Measurements from ENCODE around the gene CRB3.
A peak's percentile ranks its signal among the peaks of the same experiment; 100 is the strongest.

The CRB3 gene

DNA sequence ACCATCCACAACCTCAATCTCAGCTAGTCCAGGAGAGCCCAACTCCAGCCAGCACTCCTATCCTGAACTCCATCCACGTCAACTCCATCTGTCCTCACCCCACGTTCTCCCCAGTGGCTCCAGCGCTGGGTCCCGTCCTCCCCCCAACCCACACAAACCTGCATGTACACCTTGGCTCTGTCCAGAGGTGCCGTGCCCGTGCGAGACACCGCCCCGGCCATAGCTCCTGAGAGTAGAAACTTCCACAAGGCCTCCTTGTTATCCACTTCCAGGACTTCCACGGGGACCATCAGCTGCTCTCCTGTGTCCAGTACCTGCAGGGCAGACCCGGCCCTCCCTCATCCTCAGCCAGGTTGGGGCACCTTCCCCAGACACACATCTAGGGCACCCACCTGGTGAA is 32.2 kb upstream of the CRB3 start:
- DNase-seq (ENCODE audit: low spot score): no peak

DNA sequence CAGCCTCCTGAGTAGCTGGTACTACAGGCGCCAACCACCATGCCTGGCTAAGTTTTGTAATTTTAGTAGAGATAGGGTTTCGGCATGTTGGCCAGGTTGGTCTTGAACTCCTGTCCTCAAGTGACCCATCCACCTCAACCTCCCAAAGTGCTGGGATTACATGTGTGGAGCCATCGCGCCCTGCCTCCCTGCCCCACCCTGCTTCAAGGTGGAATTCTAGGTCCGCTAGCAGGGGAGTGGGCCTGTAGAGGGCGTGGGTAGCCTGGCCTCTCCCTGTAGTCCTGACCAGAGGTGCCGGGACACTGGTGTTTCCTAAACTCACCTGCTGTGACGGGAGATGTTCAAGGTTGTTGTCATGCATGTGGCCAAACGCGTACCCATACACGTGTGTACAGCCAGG is 30.9 kb upstream of the CRB3 start:
- no peak for DNase-seq (ENCODE audit: low spot score)

DNA sequence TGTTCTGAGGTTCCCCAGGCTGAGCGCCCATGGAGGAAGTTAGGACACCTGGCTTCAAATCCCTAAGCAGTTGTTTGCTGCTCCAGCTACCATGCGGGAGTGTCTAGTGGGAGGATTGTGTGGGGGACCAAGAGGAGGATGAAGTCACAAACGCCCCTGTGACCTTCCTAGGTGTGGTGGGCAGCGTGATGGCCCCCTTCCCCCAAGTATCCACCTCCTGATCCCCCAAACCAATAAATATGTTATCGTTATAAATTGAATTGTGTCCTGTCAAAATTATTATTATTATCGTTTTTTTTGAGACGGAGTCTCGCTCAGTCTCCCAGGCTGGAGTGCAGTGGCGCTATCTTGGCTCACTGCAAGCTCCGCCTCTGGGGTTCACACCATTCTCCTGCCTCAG is 30.4 kb upstream of the CRB3 start, which contains the start of gene SLC25A41:
TSS of gene SLC25A41 (minus strand) at position 101 of the 400 bp plus-strand sequence. CDS start at position 31, 70 bp downstream.
- no peak for DNase-seq (ENCODE audit: low spot score)

DNA sequence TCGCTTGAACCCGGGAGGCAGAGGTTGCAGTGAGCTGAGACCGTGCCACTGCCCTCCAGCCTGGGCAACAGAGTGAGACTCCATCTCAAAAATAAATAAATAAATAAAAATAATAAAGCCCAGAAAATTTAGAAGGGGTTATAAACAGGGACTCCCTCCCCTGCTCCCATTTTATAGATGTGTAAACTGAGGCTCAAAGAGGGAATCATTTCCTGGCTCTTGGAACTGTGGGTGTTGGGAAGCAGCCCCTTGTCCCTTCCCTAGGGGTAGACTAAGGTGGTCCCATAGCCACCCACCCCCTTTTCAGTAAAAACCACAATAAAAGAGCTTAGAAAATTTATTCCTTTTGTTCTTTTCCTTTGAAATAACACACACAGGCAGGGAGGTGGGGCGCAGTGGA is 24.3 kb upstream of the CRB3 start:
- no peak for DNase-seq (ENCODE audit: low spot score)

DNA sequence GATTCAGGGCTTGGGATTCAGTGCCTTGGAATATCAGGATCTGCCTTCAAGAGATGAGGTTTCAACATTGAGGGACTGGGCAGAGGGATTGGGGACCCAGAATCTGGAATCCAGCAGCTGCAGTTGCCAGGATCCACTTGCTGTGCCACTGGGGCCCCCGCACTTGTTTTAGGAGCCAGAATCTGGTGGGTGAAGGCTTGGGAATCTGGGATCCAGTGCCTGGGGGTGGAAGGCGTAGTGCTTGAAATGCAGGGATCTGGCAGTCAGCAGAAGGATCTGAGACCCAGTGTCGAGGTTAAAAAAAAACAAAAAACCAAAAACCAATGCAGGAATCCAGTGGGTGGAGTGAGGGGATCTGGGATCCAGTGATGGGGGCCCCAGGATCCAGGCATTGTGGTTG is 23.2 kb upstream of the CRB3 start:
- no peak for DNase-seq (ENCODE audit: low spot score)

DNA sequence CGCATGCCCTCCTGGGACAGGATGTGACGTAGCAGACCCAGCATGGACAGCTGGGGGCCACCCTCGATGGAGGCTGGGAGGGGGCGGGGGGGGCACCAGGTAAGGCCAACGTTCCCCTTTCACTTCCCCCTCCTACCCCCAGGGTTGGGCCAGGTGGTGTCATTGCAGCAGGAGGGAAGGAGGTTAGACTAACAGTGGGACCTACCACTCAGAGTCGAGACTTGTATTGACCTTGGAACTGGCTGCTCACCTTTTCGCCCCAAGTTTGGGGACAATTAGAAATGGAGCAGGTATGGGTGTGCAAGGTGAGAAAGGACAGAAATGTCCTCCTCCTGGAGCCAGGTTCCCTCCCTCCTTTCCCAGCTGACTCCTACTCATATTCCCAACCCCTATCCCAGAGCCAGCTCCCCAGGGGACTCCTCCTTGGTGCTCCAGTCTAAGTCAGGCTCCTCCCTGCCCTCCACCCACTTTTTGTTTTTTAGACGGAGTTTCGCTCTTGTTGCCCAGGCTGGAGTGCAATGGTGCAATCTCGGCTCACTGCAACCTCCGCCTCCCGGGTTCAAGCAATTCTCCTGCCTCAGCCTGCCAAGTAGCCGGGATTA is 21.9 kb upstream of the CRB3 start:
- DNase-seq (ENCODE audit: low spot score): no peak

DNA sequence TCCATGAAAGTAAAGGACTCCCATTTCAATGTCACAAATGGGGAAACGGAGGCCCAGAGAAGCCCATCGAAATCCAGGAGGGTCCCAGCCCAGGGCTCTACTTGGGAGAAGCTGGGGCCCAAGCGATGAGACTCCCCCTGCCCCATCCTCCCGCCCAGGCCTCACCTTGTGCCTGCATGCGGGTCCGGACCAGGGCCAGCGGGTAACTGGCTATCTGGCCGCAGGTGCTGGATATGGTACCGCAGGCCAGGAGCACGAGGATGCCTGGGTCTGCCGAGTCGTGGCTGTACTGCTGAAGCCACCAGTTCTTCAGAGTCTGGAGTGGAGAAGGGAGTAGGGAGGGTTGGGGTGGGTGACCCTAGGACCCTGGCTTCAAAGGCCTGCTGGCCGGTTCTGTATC is 20.1 kb upstream of the CRB3 start:
- DNase-seq (ENCODE audit: low spot score): no peak

DNA sequence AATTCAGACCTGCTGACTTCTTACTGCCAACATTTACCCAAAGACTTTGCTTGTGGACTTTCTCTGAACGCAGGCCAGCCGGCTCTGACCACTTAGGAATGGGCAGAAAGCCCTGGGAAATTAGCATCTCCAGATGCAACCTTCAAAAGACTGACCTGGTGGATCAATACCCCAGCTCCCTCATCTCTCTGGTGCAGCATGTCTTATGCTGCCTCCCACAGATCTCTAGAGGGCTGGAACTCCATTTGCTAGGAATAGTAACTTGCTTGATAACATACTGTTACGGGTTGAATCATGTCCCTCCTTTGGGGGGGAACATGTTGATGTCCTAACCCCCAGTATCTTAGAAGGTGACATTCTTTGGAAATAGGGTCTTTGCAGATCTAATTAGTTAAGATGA is 17.6 kb upstream of the CRB3 start:
- DNase-seq (ENCODE audit: low spot score): no peak

DNA sequence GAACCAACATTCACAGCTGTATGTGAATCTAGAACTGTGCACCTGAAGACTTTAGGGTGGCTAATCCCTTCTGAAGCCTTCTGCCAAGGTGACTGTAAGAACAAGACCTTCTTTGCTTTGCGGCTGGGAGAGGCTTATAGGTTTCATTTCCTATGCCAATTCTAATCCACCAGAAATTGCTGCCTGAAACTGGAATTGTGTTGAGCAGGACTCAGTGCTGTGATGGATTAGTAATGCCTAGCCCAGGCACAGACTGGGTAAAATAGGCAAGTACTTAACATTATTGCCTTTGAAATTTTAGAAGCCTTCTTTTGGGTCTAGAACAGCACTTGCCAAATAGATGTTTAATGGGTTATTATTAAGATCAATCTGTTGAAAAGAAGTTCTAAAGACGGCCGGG is 16.0 kb upstream of the CRB3 start:
- no peak for DNase-seq (ENCODE audit: low spot score)

DNA sequence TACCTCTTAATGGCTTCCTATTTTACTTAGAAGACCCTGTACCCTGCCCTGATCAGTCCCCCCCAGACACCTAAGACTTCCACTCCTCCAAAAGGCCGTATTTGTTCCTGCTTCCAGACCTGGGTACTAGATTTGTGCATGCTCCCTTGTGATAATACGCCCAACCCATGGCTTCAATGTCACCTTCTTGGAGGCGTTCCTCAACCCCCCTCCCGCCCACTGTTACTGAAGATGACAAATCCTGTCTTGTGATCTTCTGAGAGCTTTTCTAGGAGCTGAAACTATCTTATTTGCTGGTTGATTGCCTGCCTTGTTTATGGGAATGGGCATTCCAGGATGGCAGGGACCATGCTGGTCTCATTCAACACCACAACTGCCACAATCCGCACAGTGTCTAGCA is 13.9 kb upstream of the CRB3 start:
- no peak for DNase-seq (ENCODE audit: low spot score)

DNA sequence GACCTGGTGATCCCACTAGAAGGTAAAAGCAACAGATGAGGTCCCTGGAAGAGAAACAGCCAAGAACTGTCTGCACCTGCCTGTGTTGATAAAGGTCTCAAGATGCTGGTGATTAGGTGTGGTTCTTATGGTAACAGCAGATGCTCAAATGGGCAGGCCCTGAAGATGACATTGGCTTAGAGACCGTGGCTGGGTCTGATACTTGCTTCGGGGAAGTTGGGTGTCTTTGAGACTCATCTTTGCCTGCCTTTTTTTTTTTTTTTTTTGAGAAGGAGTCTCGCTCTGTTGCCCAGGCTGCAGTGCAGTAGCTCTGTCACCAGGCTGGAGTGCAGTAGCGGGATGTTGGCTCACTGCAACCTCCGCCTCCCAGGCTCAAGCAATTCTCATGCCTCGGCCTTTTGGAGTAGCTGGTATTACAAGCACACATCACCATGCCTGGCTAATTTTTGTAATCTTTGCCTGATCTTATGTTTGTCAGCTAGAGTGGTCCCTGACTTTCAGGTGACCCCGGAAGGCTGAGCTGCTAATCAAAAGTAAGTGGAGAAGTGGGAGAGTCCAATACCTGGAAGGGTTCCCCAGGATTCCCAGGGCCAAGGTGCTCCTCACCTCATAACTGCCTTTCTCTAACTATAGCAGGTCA is 12.4 kb upstream of the CRB3 start:
- no peak for DNase-seq (ENCODE audit: low spot score)

DNA sequence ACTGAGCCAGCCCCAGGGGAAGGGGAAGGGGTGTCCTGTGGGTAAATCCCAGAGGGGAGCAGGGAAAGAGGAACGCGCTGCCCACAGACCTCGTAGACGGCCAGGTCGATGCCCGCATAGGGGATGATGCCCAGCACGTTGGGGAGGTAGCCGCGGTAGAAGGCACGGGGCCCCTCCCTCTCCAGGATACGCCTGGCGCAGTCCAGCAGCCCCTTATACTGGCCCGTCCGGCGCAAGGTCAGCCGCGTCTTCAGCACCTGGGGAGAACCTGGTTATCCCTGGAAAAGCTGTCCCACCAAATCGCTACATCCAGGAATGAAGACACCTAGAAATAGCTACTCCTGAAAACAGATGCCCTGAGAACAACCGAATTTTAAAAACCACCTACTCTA is 11.9 kb upstream of the CRB3 start:
- DNase-seq (ENCODE audit: low spot score): no peak

DNA sequence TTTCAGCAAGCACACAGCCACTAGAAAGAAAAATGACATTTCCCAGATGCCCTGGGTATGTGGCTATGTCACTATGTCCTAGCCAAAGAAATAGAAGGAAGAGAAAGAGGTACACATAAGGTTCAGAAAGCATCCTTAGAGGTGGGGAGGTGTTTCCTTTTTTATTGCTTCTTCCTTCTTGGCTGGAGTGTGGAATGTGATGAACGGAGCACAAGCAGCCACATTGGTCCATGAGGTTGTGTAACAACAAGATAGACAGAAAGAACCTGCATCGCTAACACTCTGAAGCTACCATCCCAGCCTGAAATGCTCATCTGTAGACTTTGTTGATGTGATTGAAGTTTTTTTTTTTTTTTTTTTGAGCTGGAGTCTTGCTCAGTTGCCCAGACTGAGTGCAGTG is 11.2 kb upstream of the CRB3 start:
- DNase-seq (ENCODE audit: low spot score): no peak

DNA sequence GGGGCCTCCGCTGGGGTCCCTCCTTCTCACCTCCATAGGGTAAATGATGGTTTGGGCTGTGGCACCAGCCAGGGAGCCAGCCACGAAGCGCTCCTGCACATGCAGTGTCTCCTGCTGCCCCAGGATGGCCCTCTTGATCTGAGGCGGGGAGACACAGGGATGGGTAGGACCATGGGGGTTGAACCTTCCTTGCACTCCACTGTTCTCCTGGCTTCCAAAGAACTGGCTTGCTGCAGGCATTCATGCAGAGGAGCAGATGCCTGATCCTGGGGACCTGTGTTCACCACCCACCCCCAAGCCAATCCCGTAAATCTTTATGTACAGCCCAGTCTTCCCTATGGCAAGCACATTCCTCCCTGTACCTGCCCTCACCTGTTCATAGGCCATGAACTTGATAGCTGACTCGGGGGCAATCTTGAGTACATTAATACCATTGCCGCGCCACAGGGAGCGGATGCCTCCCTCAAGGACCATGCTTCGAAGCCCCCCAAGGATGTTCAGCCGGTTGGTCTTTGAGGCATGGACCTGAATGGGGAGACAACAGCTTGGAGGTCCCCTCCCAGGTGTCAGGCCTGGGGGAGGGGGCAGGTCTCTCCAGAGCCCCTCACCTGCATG is 10.0 kb upstream of the CRB3 start:
- no peak for DNase-seq (ENCODE audit: low spot score)

DNA sequence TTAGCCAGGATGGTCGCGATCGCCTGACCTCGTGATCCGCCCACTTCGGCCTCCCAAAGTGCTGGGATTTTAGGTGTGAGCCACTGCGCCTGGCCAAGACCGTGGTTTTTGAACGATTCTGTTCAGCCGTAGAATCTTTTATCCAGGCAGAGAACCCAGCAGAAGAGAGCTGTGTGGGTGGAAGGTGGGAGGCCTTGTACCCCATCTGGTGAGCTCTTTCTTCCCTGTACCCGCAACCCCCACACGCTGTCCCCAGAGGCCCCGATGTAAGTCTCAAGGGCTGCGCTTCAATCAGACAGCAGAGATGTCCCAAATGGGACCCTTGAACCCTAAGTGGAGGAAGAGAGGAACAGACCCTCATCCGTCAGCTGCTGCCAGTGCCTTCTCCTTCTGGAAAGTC is 8.1 kb upstream of the CRB3 start:
- DNase-seq (ENCODE audit: low spot score): no peak

DNA sequence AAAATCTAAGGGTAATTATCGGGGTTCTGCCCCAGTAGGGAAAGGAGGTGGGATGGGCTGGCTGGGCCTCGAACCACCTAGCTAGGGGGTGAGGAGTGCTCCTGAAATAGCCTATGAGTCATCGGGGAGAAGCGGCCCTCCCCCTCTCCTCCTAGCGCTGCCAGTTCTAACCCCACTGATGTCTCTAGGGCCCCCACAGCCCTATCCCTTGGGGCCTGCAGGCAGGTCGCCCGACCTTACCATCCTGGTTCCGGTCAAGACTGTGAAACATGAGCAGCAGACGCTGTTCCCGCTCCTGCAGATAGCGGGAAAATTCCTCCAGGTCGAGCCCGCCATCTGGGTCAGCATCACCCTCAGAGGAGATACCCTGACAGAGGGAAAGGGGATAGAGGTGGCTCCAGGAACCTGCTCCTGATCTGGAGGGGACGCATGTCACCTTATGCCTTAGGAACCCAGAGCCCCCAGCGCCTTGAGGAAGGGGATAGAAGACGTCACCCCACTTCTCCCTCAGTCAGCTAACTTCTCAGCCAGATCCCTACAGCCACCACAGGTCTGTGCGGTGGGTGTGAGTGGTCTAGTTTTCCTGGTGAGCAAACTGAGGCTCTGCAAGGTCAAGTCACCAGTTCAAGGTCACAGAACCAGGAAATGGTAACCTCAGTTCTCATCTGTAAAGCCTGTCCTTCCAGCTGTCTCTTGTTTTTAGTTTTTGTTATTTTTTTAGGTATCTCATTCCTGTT is 5.9 kb upstream of the CRB3 start:
- DNase-seq (ENCODE audit: low spot score): no peak

DNA sequence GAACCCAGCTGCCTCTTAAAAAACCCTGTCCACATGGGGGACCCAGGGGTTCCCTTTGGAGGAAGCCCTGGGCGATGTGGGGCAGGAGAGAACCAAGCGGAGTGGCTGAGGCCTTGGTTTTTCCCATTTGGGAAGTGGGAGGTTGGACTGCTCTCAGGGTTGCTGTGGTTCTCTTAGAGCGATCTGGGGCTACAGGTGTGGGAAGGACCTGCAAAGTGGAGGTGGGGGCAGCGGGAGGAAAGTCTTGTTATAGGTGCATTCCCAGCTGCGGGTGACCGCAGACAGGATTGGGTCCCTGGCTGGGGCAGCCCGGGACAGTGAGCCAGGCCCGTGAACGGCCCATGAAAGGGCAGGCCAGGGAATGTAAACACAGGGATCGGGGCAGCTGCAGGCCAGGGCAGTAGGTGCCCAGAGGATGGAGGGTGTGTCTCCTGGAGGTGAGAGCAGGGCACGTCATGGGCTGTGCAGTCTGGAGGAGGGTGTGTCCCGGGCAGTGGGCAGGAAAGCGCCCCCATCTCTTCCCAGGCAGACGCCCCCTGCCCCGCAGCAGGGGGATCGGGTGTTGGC is 5.3 kb upstream of the CRB3 start:
- no peak for DNase-seq (ENCODE audit: low spot score)

DNA sequence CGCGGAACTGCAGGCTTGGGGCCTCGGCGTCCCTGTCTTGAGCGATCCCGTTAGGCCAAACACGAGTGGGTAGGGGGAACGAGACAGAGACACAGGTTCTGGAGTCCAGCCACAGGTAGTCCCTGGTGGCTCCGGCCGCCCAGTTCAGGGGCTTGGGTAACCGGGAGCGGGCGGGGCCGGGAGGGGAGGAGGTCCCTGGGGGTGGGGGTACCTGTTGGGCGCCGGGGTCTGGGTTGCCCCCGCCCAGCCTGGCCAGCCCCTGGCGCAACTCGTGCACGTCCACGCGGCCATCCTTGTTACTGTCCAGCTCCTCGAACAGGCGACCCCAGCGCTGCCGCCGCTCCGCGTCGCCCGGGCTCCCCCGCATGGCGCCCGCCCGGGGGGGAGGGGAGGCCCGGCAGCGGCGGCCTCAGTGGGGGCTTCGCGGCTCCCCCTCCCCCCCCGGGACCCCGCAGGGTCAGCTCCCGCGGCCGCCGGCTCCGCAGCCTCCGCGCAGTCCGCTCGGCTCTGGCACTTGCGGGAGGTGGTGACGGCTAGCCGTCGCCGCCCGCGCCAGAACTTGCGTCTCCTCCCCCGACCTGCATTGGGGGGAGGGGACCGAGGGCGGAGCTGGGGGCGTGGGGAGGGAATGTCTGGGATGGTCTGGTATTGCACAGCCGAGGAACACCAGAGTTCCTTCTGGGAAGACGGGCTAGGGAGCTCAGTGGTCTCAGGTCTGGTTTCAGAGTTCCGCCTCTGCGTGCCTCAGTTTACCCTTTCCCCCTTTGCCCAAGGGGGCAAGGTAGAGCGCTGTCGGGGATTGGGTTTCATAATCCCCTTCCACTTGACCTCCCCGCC is 4.6 kb upstream of the CRB3 start, which contains the start of gene SLC25A23:
TSS of gene SLC25A23 (minus strand) at position 531 of the 837 bp plus-strand sequence. CDS start at position 367, 164 bp downstream.
- DNase-seq (ENCODE audit: low spot score): peak; percentile 82

DNA sequence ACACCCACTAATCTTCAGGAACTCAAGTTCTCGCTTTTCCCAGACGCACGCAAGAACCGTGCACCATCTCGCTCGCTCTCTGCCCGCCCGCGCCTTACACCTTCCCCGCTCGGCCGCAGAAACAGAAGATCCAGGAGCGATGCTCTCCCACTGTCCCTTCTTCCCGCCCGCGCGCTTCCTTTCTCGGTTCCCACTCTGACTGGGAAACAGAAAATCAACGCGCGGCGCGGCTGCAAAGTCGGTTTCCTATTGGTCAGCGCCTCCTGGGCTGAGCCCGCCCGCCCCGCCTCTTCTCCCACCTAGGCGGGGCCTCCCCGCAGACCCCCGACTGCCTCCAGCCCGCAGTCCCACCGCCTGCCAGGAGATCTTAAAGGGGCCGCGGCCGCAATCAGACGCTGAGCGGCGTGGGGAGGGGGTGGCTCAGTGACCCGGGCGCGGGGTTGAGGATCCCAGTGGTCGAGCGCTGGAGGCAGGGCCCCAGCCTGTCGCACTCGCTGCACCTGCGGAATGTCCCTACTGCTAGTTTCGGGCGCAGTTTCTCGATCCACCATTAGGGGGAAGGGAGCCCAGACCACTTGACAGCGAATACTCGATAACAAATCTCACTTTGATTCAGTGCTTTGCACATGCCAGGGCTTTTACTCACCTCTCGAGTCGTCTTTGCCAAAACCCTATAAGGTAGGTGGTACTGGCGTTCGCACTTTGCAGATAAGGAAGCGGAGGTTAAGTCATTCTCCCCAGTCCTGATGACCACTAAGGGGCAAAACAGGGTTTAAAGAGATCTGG is 3.8 kb upstream of the CRB3 start:
- peak; percentile 97 for DNase-seq (ENCODE audit: low spot score)

DNA sequence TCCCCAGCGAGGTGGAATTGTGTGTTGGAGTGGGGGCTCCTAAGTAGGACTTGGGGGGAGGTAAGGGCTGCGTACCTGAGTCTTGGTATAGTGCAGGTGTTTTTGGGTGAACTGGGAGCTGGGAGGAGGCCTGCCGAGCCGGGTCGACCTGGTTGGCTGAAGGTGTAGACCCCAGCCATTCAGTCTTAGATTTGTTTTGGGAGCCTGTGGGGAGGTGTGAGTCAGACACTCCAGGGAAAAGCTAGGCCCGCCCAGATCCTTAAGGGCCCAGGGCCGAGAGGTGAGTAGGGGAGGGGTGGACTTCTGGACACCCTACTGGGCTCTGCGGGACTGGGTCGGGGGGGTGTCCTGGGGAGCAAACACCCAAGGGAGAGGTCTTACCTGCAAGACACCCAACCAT is 935 bp downstream of the CRB3 start:
- DNase-seq (ENCODE audit: low spot score): no peak
